Brain microvascular endothelial cell (primary cell): ENCODE data around the gene NAA15.

Source experiments
- DNase-seq: peaks from one replicate; pipeline ENCODE4 v3.0.0-alpha.2; 2020
- H3K27ac ChIP-seq: fragments of 250-450 bp; sonication (Bioruptor Pico); 2 replicates; pipeline ENCODE4 v1.5.1; 2020; ENCODE audit warnings: mild to moderate bottlenecking, moderate library complexity
- H3K27me3 ChIP-seq: fragments of 250-450 bp; sonication (Bioruptor Pico); replicated peaks from 2 replicates; pipeline ENCODE4 v1.5.1; 2020; ENCODE audit warnings: mild to moderate bottlenecking
- H3K36me3 ChIP-seq: fragments of 250-450 bp; sonication (Bioruptor Pico); replicated peaks from 2 replicates; pipeline ENCODE4 v1.5.1; 2020; ENCODE audit warnings: mild to moderate bottlenecking
- H3K4me3 ChIP-seq: 2 replicates; pipeline ENCODE4 v1.5.1; 2011; ENCODE audit warnings: low read depth, mild to moderate bottlenecking, control low read depth, low read length, moderate library complexity
- in situ Hi-C: cut with HindIII; loops from 2 replicates; pipeline ENCODE4 v1.10.0; 2017; ENCODE audit warnings: low sequenced_read_pairs, low pct_ligation_motif_present
- TF ChIP-seq, protein P1 (sequence below): IDR thresholded peaks from 2 replicates; pipeline ENCODE4 v1.5.1; 2011; ENCODE audit warnings: low read depth, mild to moderate bottlenecking, moderate library complexity, low read length, control low read depth, inconsistent platforms; ENCODE audit errors: missing control alignments

NAA15 gene

DNA sequence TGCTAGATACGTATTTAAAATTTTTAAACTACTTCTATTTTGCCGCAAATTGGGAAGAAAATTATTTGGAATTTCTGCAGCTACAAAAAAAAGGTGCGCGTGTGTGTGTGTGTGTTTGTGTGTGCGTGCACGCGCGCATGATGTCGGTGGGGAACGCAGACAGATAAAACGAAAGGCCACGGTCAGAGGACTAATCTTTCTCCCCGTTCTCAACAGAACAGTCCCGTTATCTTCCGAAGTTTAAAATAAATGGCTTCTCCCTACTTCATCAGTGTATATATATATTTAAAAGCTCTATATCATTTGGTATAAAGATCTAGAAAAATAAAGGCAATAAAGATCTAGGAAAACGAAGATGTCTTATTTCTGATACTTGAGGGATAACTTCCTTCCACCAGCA lies 22.8 kb upstream of the NAA15 start:
- H3K4me3 ChIP-seq: no peak overlapping the region
- no peak for DNase-seq
- no peak overlapping the region for H3K27ac ChIP-seq
- TF ChIP-seq, protein P1, sequence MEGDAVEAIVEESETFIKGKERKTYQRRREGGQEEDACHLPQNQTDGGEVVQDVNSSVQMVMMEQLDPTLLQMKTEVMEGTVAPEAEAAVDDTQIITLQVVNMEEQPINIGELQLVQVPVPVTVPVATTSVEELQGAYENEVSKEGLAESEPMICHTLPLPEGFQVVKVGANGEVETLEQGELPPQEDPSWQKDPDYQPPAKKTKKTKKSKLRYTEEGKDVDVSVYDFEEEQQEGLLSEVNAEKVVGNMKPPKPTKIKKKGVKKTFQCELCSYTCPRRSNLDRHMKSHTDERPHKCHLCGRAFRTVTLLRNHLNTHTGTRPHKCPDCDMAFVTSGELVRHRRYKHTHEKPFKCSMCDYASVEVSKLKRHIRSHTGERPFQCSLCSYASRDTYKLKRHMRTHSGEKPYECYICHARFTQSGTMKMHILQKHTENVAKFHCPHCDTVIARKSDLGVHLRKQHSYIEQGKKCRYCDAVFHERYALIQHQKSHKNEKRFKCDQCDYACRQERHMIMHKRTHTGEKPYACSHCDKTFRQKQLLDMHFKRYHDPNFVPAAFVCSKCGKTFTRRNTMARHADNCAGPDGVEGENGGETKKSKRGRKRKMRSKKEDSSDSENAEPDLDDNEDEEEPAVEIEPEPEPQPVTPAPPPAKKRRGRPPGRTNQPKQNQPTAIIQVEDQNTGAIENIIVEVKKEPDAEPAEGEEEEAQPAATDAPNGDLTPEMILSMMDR: no peak
- no peaks in the 10 kb centered on the region for H3K27me3 ChIP-seq
- in situ Hi-C loops: no loop called here
- H3K36me3 ChIP-seq: no peaks in the 10 kb centered on the region

DNA sequence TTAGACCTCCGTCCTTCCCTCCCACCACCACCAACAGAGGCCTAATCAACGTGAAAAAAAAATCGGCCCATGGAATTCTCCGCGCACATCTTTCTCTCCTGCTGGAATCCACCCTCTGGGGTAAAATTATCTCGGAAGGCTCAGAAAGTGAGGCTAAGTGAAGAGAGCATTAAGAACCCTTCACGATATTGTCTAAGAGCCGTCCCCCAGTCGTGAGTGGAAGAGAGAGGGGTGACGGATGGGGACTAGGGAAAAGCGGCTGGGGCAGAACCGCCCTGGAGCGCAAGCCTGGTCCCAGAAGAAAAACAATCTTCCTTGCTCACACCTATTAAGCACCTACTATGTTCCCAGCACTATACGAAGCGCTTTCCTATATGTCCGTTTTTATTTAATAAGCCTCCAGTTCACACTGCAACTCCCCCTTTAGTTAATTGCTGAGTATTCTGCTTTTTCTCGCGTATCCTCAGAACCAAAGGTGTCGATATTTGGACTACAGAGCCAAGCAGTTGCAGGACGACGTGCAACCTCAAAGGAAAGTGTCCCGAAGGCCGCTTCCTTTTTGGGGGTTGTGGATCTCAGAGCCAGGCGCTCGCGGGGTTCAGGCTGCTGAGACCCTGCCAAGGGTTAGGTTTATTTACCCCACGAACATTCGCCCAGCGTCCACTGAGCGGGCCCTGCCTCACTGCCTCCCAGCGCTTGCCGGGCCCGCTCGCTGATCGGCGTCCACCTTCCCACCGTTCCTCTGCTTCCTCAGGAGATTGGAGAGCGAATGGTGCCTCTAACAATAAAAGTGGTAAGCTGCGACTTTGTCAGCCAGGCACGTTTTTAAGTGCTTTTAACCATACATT lies 22.2 kb upstream of the NAA15 start:
- no peak overlapping the region for H3K27ac ChIP-seq
- no peak for DNase-seq
- in situ Hi-C loops: no loop called here

DNA sequence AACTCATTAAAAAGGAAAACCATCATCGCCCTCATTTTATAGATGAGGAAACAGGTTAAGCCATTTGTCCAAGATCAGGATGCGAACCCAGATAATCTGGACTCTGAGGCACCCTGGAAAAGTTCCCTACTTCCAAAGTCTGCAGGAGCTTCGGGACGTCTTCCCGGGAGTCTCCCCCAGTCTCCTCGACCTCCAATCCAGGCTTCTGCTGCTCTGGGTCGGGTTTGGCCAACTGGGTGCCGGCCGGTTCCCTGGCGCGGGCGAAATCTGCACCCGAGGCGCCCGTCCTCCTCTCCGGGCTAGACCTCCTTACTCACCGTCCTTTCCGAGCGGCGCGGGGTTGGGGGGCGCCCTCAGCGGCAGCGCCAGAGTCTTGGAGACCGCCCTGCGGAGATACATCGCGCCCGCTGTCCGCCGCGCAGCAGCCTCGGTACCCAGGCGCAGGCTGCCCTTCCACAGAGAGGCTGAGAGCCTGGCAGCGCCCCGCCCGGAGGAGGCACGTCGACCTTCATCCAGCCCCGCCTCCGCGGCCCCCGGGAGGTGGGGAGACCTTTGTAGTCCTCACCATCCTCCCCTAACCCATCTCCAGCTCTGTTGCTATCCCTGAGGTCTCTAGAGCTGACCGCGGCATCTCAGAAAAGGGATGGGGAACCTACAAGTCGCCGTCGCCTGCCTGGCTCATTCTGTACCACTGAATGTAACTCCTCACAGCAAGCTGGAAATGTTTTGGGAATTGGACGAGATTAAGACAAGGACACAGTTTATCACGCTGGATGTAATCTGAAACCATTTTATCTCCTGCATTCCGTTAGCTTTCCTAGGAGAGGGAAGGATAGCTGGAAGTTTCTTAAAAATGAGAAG lies 21.3 kb upstream of the NAA15 start, which contains the start of gene MGARP:
TSS of gene MGARP (minus strand) at position 466 of the 861 bp plus-strand sequence. CDS start at position 399, 67 bp downstream.
- Histone ChIP-seq H3K27me3 (no peaks in the 10 kb centered on the region), H3K27ac (no peak within 1 kb of the TSS), H3K36me3 (no peaks in the 10 kb centered on the region), H3K4me3 (peak within 1 kb of the TSS; percentile 62)
- TF ChIP-seq, protein P1: no peak
- in situ Hi-C loops: no loop called here
- no peak for DNase-seq

More for the DNA sequence above, 22.2 kb upstream of the NAA15 start:
- H3K36me3 ChIP-seq: no peaks in the 10 kb centered on the region
- TF ChIP-seq, protein P1: no peak
- H3K27me3 ChIP-seq: no peaks in the 10 kb centered on the region
- H3K4me3 ChIP-seq: peak overlapping the region; percentile 62

DNA sequence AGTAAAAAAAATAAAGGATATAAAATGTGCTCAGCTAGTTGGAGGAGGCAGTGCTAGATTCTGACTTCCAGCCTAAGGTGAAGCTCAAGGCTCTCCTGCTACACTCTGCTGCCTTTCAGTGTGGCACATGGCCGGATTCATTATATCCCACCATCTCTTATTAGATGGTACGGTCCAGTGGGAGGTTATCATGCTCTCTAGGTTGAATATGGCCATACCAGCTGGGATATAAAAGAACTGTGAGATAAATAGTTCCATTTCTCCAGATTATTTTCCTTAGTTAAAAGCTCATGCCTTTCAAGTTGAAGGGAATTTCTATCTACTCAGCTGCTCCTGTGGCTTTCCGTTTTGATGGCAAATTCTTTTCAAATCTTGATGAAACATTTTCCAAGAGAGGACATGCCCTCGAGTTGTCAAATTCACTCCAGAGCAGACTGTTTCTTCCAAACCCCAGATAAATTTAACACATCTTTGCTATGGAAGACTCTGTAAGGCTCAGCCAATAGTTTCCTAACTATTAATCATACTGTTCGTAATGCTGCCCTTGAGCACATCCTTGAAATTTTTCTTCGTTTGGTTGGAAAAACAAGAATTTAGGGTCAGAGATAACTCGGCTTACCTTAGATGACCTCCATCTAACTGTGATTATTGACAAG lies 19.1 kb upstream of the NAA15 start:
- Histone ChIP-seq H3K4me3 (no peak overlapping the region), H3K27me3 (no peaks in the 10 kb centered on the region), H3K27ac (peak overlapping the region; percentile 3), H3K36me3 (no peaks in the 10 kb centered on the region)
- TF ChIP-seq, protein P1: no peak
- DNase-seq: peak; percentile 25
- in situ Hi-C loops: no loop called here

DNA sequence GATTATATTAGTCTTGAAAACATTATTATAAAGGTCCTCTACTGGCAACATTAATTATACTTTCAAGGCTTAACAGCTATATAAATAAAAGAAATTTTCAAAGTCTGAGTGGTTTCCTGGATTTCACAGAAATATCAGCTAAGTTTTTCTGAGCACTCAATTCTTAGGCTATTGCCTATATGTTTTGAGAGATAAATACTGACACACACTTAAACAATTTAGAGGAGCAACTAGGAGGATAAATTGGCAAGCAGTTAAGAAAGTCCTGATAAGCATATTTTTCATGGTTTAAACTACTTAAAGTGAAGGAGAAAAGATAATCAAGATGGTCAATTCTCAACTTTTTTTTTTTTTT lies 18.6 kb upstream of the NAA15 start:
- Histone ChIP-seq H3K27me3 (no peaks in the 10 kb centered on the region), H3K4me3 (no peak overlapping the region), H3K27ac (peak overlapping the region; percentile 3), H3K36me3 (no peaks in the 10 kb centered on the region)
- in situ Hi-C loops: no loop called here
- DNase-seq: no peak
- TF ChIP-seq, protein P1: no peak
